ENCODE data around the gene TCEANC2.
"Not testable (repeated sequence)": the region's sequence is repeated elsewhere in the genome, so short reads cannot be mapped to it uniquely, and the experiment has no call there.

Gene TCEANC2

DNA sequence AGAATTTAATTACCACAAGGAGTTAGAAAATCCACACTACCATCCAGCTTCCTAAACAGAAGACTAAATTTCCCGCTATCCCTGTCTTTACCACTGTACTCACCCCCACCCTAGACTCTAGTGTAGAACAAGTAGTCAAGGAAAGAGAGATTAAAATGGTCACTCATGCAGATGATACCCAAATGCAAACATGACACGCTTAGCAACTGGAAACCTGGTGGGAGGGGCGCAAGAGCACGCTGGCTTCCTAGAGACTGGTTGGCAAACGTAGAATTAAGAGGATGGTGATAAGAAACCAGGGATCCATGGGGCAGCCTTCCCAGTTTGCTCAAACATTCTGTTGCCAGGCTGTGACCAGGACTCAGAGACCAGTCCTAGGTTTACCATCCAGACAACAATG, 25.6 kb upstream of the TCEANC2 start:
- no peak for DNase-seq (ENCODE audit: low read depth, low spot score)

DNA sequence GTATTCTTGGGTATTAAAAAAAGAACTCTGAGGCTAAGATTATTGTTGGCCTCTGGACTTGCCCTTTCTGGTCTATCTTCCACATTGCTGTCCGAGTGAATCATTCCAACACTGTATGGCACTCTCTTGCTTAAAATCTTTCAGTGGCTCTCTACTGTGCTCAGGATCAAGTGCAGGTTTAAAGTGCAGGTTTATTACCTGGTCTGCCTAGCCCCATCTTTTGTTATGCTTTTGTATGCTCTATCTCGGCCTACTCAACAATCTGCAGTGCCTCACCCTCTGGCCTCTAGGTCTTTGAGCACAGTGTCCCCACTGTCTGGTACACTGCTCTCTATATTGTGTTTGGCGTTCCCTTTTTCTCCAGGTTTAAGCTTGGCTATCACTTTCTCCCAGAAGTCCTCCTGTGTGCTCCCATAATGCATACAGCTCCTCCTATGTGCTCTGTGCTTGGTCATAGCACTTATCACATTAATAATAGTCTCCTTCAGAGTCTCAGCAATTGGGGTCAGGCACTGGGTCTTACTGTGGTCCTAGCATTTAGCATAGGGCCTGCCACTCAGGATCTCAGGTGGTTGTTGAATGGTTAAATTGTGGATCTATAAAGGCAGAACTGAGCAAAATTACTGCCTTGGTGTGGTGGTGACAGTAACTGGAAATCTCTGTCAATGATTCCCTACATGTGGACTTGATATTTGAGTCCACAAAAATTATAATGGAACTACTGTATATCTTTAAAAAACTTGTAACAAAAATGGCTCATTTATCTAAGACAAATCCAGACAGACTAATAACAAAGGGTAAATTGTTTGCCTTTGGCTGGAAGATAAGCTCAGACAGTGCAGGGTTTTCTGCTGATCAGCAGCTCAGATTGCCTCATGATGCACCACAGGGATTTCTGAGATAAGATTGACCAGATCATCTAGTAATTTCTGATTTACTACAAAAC, 24.8 kb upstream of the TCEANC2 start:
- no peak for DNase-seq (ENCODE audit: low read depth, low spot score)

DNA sequence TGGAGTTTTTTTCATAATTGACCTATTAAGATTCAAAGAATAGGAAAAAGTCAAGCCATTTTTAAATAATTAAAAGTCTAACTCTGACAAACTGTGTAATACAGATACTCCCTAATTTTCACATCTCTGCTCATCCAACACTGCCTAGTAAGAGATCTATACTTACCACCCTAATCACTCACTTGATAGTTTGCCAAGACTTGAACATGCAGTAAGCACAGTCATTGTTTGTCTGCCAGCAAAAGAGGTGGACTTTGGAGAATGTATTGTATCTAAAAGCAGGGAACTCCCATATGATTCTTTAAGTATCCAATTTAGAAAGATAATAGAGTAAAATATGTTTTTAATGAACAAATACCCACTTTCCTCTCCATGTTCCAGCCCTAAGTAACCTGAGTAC, 15.9 kb upstream of the TCEANC2 start:
- no peak for DNase-seq (ENCODE audit: low read depth, low spot score)

DNA sequence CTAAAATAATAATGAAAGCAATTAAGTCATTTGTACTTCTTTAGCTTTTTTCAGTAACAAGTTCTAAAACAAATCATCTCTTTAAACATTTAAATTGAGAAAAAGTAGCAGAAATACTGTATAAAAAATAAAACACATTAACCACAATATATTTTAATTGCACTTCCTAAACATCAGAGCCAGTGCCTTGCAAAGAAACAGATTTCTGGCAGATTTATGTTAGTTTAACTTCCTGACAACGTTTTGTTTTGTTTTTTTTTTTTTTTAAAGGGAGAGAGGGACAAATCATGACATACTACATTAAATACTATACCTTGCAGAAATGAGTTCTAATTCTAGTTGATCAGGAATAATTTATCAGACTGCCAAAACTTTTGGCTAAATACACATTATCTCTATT, 11.6 kb upstream of the TCEANC2 start:
- no peak for DNase-seq (ENCODE audit: low read depth, low spot score)

DNA sequence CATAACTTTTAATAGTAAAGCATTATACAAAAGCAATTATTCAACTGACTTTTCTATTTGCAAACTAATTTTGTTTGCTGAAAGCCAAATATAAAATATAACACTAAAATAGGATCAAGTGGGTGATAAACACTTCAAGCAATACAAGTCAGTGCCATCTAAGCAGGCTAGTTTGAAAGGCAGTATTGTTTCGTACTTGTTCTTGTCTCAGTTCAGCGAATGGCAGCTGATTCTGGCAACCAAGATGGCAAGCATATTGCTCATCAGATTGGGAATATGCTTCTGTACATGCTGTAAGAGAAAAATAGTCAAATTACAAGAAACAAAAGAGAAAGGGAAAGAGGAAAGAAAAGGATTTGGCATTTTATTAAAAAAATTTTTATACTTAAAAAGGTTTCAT, 7.9 kb upstream of the TCEANC2 start:
- DNase-seq (ENCODE audit: low read depth, low spot score): no peak

DNA sequence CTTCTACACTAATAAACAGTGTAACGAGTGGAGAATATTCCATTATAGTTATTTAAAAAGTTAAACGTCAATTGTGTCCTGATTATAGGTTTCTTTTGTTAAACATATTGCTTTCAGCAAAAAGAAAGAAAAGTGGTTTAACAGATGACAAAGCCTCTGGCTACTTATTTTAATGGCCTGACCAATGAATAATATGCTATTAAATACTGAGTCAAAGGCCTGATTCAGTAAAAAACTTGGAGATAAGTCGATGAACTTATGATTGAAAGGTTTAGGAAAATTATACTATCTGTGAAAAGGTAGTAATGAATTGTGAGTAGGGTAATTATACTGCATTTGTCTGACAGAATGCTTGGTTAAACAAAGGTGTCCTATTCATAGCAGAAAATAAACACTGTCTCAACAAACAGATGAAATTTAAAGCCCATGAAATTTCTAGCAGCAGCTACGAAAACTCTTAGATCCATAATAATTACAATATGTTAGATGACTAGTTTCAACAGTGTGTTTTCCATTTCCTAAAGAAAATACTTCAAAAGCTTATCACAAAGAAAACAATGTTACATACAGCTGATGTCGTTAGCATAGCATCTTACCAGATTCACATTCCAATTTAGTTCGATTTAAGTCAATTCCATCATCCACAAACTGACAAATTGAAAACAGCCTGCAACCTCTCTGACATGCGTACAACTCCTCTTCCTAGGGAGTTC, 6.6 kb upstream of the TCEANC2 start:
- DNase-seq (ENCODE audit: low read depth, low spot score): no peak

DNA sequence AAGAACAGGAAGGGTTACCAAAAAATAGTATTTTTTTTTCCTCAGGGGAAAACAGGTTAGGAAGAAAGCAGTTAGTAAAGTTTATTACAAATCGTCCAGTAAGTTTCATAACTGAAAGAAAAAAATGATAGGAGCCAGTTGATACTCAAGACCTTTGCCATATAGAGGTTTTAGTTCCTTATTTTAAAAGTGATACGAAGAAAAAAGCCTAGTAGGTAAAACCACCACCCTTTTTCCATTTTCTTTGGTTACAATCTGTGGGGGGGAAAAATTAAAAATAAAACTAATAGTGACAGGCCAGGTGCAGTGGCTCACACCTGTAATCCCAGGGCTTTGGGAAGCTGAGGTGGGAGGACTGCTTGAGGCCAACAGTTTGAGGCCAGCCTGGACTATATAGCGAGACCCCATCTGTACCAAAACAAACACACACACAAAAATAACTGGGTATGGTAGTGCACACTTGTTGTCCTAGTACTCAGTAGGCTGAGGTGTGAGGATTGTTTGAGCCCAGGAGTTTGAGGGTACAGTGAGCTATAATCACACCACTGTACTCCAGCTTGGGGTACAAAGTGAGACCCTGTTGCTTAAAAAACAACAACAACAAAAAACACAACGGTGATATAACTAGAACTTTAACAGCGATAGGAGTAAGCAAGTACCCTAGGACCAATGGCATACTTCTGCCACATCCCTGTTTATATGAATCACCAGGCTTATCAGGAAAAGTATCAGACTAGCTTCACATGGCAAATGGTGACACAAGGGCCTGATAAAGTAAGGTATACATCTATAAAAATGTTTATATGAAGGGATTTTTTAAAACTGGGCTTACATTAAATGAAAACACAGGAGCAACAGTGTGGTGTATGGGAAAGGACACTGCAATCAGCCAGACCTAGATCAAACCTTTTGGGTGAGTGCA, 5.8 kb upstream of the TCEANC2 start:
- no peak for DNase-seq (ENCODE audit: low read depth, low spot score)

DNA sequence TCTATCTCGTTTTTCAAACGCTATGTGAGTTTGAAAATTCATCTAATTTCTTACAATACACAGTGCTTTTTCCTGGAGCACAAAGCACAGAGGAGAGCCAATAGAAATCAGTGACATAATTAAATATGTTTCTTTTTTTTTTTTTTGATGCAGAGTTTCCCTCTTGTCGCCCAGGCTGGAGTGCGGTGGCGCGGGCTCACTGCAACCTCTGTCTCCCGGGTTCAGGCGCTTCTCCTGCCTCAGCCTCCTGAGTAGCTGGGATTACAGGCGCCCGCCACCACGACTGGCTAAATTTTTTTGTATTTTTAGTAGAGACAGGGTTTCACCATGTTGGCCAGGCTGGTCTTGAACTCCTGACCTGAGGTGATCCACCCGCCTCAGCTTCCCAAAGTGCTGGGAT, 3.0 kb upstream of the TCEANC2 start:
- not testable (repeated sequence) for DNase-seq (ENCODE audit: low read depth, low spot score)

DNA sequence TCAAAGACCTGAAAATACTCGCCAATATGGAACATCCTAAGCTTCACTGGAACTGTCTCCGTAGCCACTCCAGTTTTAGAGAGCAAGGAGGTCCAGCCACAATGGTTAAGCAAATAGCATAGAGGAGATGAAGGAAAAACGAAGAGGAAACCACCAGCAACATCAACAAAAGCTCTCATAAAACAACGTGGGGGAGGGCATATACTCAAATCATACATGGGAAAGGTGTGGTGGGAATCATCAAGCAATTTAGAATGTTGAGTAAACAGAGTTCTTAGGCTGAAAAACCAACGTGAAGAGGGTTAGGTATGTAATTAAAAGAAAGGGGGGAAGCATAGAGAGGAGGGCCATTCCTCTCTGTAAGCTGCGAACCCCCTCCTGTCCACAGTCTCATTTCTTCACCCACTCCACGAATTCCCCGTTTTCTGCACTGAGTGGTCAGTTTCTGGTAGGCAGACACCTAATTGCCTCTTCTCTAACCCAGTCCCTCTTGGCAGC, 1.4 kb upstream of the TCEANC2 start:
- DNase-seq (ENCODE audit: low read depth, low spot score): no peak

DNA sequence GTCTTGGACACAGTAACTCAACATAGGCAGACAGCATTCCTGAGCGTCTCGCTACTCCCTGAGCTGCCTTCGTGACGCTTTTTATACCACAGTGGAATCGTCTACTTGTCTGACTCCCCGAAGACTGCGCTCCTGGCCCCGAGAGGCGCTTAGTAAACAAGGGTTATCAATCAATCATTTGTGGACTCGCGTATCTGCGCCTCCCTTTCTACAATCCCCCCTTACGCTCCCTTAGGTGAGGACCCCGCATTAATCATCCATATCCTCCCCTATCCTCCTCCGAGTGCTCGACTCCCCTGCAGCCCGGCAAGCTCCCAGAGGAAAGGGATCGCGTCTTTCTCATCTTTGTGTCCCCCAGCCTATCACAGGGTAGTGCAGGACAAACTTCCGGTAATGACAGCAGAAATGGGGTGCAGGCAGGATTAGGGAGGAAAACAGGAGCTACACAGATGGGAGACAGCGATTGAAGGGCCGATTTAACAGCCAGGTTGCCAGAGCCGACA, 926 bp upstream of the TCEANC2 start:
- no peak for DNase-seq (ENCODE audit: low read depth, low spot score)

DNA sequence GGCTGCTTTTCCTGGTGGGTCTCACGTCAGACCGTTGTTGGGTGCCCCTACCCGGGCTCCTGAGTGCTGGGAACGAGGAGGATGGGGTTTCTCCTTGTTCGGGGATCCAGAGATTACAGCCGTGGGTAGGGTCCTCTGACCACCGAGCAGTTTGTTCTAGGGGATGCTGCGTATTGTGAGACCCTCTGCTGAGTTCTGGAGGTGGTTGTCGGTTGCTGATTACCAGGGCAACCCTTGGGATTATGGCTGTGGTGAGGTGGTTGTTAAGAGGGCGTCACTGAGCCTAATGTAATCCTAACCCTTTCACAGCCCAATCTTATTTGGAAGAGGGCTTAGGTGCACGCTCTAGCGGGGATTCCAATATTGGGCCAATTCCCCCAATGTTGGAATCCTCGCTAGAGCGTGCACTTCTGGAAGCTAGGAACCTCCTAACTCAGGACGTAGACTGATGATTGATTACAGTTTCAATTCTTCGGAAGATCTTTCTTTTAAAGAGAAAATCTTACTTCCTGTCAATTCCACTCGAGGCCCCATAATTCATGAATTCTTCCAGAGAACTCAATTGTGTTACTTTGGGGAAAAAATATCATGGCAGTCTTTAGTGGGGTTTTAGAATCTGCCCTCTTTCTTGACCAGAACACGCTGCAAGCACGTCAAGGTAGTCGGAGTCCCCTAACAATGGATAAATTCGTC, 483 bp downstream of the TCEANC2 start:
- DNase-seq (ENCODE audit: low read depth, low spot score): no peak

DNA sequence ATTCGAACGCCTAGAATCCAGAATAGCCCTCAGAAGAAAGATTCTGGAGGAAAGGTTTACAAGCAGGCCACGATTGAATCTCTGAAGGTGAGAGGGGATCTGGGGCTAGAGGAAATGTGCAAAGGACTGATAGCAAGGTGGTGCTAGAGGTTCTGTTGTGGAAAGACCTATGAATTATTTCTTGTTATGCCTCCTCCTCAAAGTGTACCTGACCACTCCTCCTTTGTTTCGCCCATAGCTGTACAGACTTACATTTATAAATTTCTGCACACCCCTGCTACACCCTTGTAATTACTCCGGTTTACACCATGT, 986 bp downstream of the TCEANC2 start:
- DNase-seq (ENCODE audit: low read depth, low spot score): no peak

DNA sequence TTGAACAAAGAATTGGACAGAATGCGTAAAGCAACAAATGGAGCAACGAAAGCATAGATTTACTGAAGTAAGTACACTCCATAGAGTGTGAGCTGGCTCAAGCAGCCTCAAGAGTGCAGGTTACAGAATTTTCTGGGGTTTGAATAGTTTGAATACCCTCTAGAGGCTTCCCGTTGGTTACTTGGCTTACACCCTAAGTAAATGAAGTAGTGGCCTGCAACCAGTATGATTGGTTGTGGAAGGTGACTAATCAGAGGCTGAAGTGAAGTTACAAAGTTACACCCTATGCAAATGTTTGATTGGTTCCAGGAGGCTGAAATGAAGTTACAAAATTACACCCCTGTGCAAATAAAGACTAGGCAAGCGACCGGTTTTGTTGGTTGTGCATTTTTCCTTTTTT, 10.9 kb downstream of the TCEANC2 start:
- DNase-seq (ENCODE audit: low read depth, low spot score): no peak

DNA sequence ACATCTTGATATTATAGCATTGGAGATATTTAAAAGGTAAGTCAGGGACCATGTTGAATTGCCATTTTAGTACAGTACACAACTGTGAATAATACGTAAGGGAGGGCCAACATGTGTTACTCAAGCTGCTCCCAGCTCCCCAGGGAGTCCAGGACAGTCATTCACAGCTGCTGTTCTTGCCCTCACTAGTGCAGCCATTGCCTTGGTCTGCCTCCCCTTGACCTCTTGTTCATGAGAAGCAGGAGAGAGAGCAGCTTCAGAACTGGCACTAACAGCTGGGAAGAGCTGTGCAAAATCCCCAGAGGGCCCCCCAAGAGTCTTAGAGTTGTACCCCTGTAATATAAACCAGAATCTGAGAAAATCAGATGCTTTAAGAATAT, 16.4 kb downstream of the TCEANC2 start:
- no peak for DNase-seq (ENCODE audit: low read depth, low spot score)

DNA sequence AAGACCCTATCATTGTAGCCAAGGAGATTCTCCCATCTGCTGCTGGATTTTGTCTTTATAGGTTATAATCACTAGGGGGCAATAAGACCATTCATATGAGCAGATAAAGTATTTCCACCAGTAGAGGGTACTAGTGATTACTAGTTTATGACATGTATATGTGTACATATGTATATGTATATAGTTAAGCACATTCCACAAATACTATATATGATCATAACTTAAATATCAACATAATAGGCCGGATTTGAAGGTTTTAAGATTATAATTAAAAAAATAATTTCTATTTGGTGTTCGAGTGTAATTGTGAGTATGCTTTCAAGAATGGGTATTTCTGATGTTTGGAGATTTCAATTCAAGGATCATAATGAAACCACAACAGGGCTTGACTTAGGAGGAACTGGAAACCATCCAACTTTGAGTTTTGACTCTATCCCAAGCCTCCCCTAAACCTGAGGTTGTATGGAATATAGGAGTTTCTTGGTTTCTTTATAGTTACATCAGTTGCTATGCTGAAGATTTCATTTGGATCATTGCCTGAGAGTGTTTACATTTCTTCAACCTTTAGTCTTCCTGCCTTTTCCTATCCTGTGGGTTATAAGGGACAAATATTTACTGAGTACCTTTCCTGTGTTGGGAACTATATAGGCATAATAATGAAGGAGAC, 16.9 kb downstream of the TCEANC2 start:
- DNase-seq (ENCODE audit: low read depth, low spot score): no peak

DNA sequence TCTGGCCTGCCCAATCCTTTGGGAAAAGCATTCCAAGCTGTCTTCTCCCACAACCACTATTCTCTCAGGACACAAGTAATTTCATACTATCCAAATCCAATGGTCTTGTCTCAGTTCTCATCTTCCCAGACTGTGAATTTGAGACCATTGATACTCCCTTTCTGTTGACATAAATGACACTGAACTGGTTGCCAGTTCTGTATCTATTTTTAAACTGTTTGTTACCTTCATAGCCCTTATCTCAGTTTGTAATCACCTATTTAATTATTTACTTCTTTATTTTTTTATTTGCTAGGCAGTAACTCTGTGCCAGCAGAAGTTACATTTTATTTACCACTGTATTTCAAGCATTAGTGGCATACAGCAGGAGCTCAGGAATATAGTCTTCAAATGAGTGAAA, 24.0 kb downstream of the TCEANC2 start:
- no peak for DNase-seq (ENCODE audit: low read depth, low spot score)

DNA sequence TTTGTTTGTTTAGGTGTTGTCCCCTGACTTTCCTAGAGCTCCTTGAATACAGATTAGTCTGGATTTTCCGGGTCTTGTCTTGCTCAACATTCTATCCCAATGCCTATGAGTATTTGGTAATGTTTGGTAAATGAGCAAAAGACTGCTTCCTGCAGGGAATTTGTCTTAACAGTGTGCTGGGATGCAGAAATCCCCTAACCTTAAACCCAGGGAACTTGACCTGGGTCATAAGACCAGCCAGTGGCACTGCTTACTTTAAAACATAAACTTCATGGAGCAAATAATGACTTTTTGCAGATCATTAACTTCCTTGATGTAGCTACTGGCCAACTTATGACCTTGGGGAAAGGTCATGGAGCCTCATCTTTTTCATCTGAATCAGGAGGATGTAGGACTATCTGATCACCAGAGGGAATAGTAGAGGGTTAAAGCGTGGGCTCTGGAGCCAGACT, 27.2 kb downstream of the TCEANC2 start:
- no peak for DNase-seq (ENCODE audit: low read depth, low spot score)

DNA sequence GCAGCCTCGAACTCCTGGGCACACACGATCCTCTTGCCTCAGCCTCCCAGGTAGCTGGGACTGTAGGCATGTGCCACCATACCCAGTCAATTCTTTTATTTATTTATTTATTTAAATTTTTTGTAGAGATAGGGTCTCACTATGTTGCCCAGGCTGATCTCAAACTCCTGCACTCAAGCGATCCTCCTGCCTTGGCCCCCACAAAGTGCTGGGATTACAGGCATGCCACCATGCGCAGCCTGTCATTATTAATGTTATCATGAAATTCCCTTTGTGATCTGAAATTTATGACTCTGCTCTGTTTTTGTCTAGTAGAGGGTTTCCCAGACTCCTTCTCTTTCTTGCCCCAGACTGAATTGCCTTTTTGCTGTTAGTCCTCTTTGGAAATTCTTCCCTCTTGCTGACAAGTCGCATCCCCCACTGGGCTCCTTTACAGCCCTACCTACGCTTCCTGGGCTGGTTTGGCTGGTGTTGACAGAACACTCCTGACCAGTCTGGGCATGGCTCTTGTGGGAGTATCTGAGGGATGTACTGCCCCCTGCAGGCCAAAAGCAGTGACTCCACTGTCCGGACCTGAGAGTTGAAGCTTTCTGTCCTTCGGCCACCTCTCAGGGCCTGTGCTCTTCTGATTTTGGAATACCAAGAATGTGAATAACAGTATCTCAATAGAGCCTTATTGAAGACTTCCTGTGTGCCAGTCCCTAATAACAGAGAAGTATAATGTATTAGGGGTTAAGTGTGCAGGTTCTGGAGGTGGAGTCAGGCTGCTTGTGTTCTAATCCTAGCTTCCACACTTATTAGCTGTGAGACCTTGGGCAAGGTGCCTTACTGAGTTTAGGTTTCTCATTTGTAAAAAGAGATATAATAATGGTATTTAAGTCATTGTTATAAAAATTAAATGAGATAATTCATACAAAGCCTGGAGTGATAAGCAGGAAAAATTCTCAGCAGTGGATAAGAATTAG, 28.2 kb downstream of the TCEANC2 start:
- peak; percentile 21 for DNase-seq (ENCODE audit: low read depth, low spot score)

DNA sequence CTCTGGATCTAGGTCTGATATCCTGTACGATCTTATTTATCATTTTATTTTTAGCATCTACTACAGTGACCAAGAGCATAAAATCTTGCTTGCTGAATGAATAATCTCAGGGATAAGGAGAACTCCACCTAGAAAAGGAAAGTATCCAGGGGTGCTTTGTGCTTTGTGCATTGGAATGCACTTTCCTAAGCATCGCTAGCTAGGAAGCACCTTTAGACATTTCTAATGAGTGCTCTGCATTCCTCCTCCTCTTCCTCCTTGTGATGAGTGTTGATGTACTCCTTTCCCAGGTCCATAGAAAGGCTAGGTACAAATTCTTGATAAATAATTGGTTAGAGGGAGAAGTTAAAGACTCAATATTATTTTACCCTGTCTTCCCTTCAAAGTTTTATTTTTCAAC, 31.4 kb downstream of the TCEANC2 start:
- DNase-seq (ENCODE audit: low read depth, low spot score): no peak
